ENCODE data around the gene NDUFB7.

The NDUFB7 gene

GRCh38 chr19:14530506-14530905, 41.4 kb downstream of the NDUFB7 start:
- no peaks in the 10 kb centered on the region for H3K27me3 ChIP-seq (ENCODE audit: insufficient read depth, low read length)
- no peaks in the 10 kb centered on the region for H3K9me3 ChIP-seq (ENCODE audit: insufficient read depth, low read depth, low read length)
- no peak overlapping the region for H3K9ac ChIP-seq (ENCODE audit: low read depth, low read length)
- no peak overlapping the region for H3K27ac ChIP-seq (ENCODE audit: low read depth, low read length)
- 0 out of 2 replicates have a peak, but pooled peaks cover 7% of the 10 kb centered on the region for H3K4me1 ChIP-seq (ENCODE audit: insufficient read depth, low read length)
- H3K4me3 ChIP-seq (ENCODE audit: low read length): peak overlapping the region; percentile 81
- no peaks in the 10 kb centered on the region for H3K36me3 ChIP-seq (ENCODE audit: insufficient read depth, low read length)
- WGBS: 86% methylated on average over 3 of the region's 3 CpGs

- H3K27me3 ChIP-seq (ENCODE audit: insufficient read depth, low read length): no peaks in the 10 kb centered on the region
- WGBS: 2% methylated on average over 18 of the region's 18 CpGs
- no peaks in the 10 kb centered on the region for H3K9me3 ChIP-seq (ENCODE audit: insufficient read depth, low read depth, low read length)
- peak overlapping the region; percentile 84 for H3K9ac ChIP-seq (ENCODE audit: low read depth, low read length)
- peak overlapping the region; percentile 81 for H3K4me3 ChIP-seq (ENCODE audit: low read length)
- 0 out of 2 replicates have a peak, but pooled peaks cover 7% of the 10 kb centered on the region for H3K4me1 ChIP-seq (ENCODE audit: insufficient read depth, low read length)
- no peaks in the 10 kb centered on the region for H3K36me3 ChIP-seq (ENCODE audit: insufficient read depth, low read length)
- peak overlapping the region; percentile 56 for H3K27ac ChIP-seq (ENCODE audit: low read depth, low read length)
Observed at GRCh38 chr19:14530005-14530348, 41.9 kb downstream of the NDUFB7 start.

GRCh38 chr19:14529254-14530004, 42.4 kb downstream of the NDUFB7 start, which contains the start of gene TECR:
TSS of gene TECR (plus strand) at chr19:14529594. CDS start at chr19:14529697, 103 bp downstream.
- Histone ChIP-seq H3K27ac (ENCODE audit: low read depth, low read length) (peak within 1 kb of the TSS; percentile 56), H3K4me3 (ENCODE audit: low read length) (peak within 1 kb of the TSS; percentile 81), H3K4me1 (ENCODE audit: insufficient read depth, low read length) (0 out of 2 replicates have a peak, but pooled peaks cover 7% of the 10 kb centered on the region), H3K9me3 (ENCODE audit: insufficient read depth, low read depth, low read length) (no peaks in the 10 kb centered on the region), H3K9ac (ENCODE audit: low read depth, low read length) (peak within 1 kb of the TSS; percentile 84), H3K27me3 (ENCODE audit: insufficient read depth, low read length) (no peaks in the 10 kb centered on the region), H3K36me3 (ENCODE audit: insufficient read depth, low read length) (no peaks in the 10 kb centered on the region)
- under 1% methylated on average over 59 of the region's 59 CpGs for WGBS

GRCh38 chr19:14528419-14529253, 43.2 kb downstream of the NDUFB7 start:
- H3K36me3 ChIP-seq (ENCODE audit: insufficient read depth, low read length): no peaks in the 10 kb centered on the region
- H3K9me3 ChIP-seq (ENCODE audit: insufficient read depth, low read depth, low read length): no peaks in the 10 kb centered on the region
- H3K4me1 ChIP-seq (ENCODE audit: insufficient read depth, low read length): 0 out of 2 replicates have a peak, but pooled peaks cover 7% of the 10 kb centered on the region
- H3K9ac ChIP-seq (ENCODE audit: low read depth, low read length): no peak overlapping the region
- 55% methylated on average over 39 of the region's 39 CpGs for WGBS
- H3K27ac ChIP-seq (ENCODE audit: low read depth, low read length): no peak overlapping the region
- peak overlapping the region; percentile 54 for H3K4me3 ChIP-seq (ENCODE audit: low read length)
- no peaks in the 10 kb centered on the region for H3K27me3 ChIP-seq (ENCODE audit: insufficient read depth, low read length)

- Histone ChIP-seq H3K9me3 (ENCODE audit: insufficient read depth, low read depth, low read length) (no peaks in the 10 kb centered on the region), H3K27me3 (ENCODE audit: insufficient read depth, low read length) (no peaks in the 10 kb centered on the region), H3K27ac (ENCODE audit: low read depth, low read length) (no peak overlapping the region), H3K4me1 (ENCODE audit: insufficient read depth, low read length) (0 out of 2 replicates have a peak, but pooled peaks cover 7% of the 10 kb centered on the region), H3K4me3 (ENCODE audit: low read length) (no peak overlapping the region), H3K9ac (ENCODE audit: low read depth, low read length) (no peak overlapping the region), H3K36me3 (ENCODE audit: insufficient read depth, low read length) (no peaks in the 10 kb centered on the region)
- 95% methylated on average over 3 of the region's 4 CpGs for WGBS
Observed at GRCh38 chr19:14526423-14526822, 45.4 kb downstream of the NDUFB7 start.

GRCh38 chr19:14525729-14526128, 46.1 kb downstream of the NDUFB7 start:
- Histone ChIP-seq H3K36me3 (ENCODE audit: insufficient read depth, low read length) (no peaks in the 10 kb centered on the region), H3K9me3 (ENCODE audit: insufficient read depth, low read depth, low read length) (no peaks in the 10 kb centered on the region), H3K27me3 (ENCODE audit: insufficient read depth, low read length) (no peaks in the 10 kb centered on the region), H3K27ac (ENCODE audit: low read depth, low read length) (no peak overlapping the region), H3K4me1 (ENCODE audit: insufficient read depth, low read length) (0 out of 2 replicates have a peak, but pooled peaks cover 7% of the 10 kb centered on the region), H3K4me3 (ENCODE audit: low read length) (no peak overlapping the region), H3K9ac (ENCODE audit: low read depth, low read length) (no peak overlapping the region)
- WGBS: 64% methylated on average over 5 of the region's 6 CpGs

- Histone ChIP-seq H3K36me3 (ENCODE audit: insufficient read depth, low read length) (peaks cover 13% of the 10 kb centered on the region), H3K27ac (ENCODE audit: low read depth, low read length) (0 out of 2 replicates have a peak overlapping the region, but pooled peaks have one; percentile 36), H3K27me3 (ENCODE audit: insufficient read depth, low read length) (no peaks in the 10 kb centered on the region), H3K4me3 (ENCODE audit: low read length) (no peak overlapping the region), H3K9ac (ENCODE audit: low read depth, low read length) (no peak overlapping the region), H3K4me1 (ENCODE audit: insufficient read depth, low read length) (peaks cover 9% of the 10 kb centered on the region; the same call in 1 of the 2 replicates), H3K9me3 (ENCODE audit: insufficient read depth, low read depth, low read length) (no peaks in the 10 kb centered on the region)
- 90% methylated on average over 4 of the region's 4 CpGs for WGBS
Observed at GRCh38 chr19:14520543-14520942, 51.3 kb downstream of the NDUFB7 start.

GRCh38 chr19:14519860-14520407, 51.9 kb downstream of the NDUFB7 start:
- Histone ChIP-seq H3K27me3 (ENCODE audit: insufficient read depth, low read length) (no peaks in the 10 kb centered on the region), H3K4me3 (ENCODE audit: low read length) (no peak overlapping the region), H3K9me3 (ENCODE audit: insufficient read depth, low read depth, low read length) (no peaks in the 10 kb centered on the region), H3K27ac (ENCODE audit: low read depth, low read length) (peak overlapping the region; percentile 58; the same call in 1 of the 2 replicates), H3K36me3 (ENCODE audit: insufficient read depth, low read length) (peaks cover 19% of the 10 kb centered on the region), H3K9ac (ENCODE audit: low read depth, low read length) (no peak overlapping the region), H3K4me1 (ENCODE audit: insufficient read depth, low read length) (peaks cover 9% of the 10 kb centered on the region; the same call in 1 of the 2 replicates)
- WGBS: 50% methylated on average over 2 of the region's 2 CpGs

- Histone ChIP-seq H3K27ac (ENCODE audit: low read depth, low read length) (peak overlapping the region; percentile 58; the same call in 1 of the 2 replicates), H3K9ac (ENCODE audit: low read depth, low read length) (no peak overlapping the region), H3K27me3 (ENCODE audit: insufficient read depth, low read length) (no peaks in the 10 kb centered on the region), H3K9me3 (ENCODE audit: insufficient read depth, low read depth, low read length) (no peaks in the 10 kb centered on the region), H3K36me3 (ENCODE audit: insufficient read depth, low read length) (peaks cover 25% of the 10 kb centered on the region), H3K4me1 (ENCODE audit: insufficient read depth, low read length) (peaks cover 9% of the 10 kb centered on the region; the same call in 1 of the 2 replicates), H3K4me3 (ENCODE audit: low read length) (no peak overlapping the region; the same call in 1 of the 2 replicates)
- 92% methylated on average over 20 of the region's 22 CpGs for WGBS
Observed at GRCh38 chr19:14519245-14519859, 52.5 kb downstream of the NDUFB7 start.

- H3K4me1 ChIP-seq (ENCODE audit: insufficient read depth, low read length): peaks cover 9% of the 10 kb centered on the region; the same call in 1 of the 2 replicates
- H3K36me3 ChIP-seq (ENCODE audit: insufficient read depth, low read length): peaks cover 31% of the 10 kb centered on the region
- peak within 1 kb of the TSS; percentile 85 for H3K9ac ChIP-seq (ENCODE audit: low read depth, low read length)
- WGBS: under 1% methylated on average over 81 of the region's 82 CpGs
- peak within 1 kb of the TSS; percentile 86 for H3K4me3 ChIP-seq (ENCODE audit: low read length)
- no peaks in the 10 kb centered on the region for H3K27me3 ChIP-seq (ENCODE audit: insufficient read depth, low read length)
- H3K27ac ChIP-seq (ENCODE audit: low read depth, low read length): peak within 1 kb of the TSS; percentile 75
- H3K9me3 ChIP-seq (ENCODE audit: insufficient read depth, low read depth, low read length): no peaks in the 10 kb centered on the region
Observed at GRCh38 chr19:14517840-14518505, 53.9 kb downstream of the NDUFB7 start, which contains the start of gene DNAJB1. TSS of gene DNAJB1 (minus strand) at chr19:14518397. CDS start at chr19:14518349, 48 bp downstream.
